ENCODE results near the gene TAF11L3. TPM values are rescaled to one million over a fixed set of nuclear protein-coding genes. Genes with fewer than 3 reads are reported as not detected.
"Not testable (repeated sequence)": the region's sequence is repeated elsewhere in the genome, so short reads cannot be mapped to it uniquely, and the experiment has no call there.

The TAF11L3 gene
- not detected in 2 replicates for total RNA-seq (2014; rRNA removed; shearing (Covaris generic))

GRCh38 chr5:17518067-17518466 is at the start of gene TAF11L3:
Gene TAF11L3 (plus strand): TSS chr5:17518367.
- DNase-seq (ENCODE audit: low spot score); in situ Hi-C loops (cut with HindIII; ENCODE audit: low sequenced_read_pairs): not testable (repeated sequence)

- DNase-seq (ENCODE audit: low spot score), result no peak
- in situ Hi-C loops (cut with HindIII; ENCODE audit: low sequenced_read_pairs), result no loop called here
Measured at GRCh38 chr5:17470064-17470463, 48.1 kb upstream of the TAF11L3 start.

- DNase-seq (ENCODE audit: low spot score); in situ Hi-C loops (cut with HindIII; ENCODE audit: low sequenced_read_pairs): not testable (repeated sequence)
Measured at GRCh38 chr5:17475064-17475463, 43.1 kb upstream of the TAF11L3 start.

GRCh38 chr5:17477043-17477442 is 41.1 kb upstream of the TAF11L3 start:
- no peak for DNase-seq (ENCODE audit: low spot score)
- in situ Hi-C loops (cut with HindIII; ENCODE audit: low sequenced_read_pairs), result no loop called here

- no peak for DNase-seq (ENCODE audit: low spot score)
- in situ Hi-C loops (cut with HindIII; ENCODE audit: low sequenced_read_pairs), result no loop called here
Measured at GRCh38 chr5:17477573-17478265, 40.4 kb upstream of the TAF11L3 start.

GRCh38 chr5:17481378-17481777 is 36.8 kb upstream of the TAF11L3 start:
- DNase-seq (ENCODE audit: low spot score), result no peak
- in situ Hi-C loops (cut with HindIII; ENCODE audit: low sequenced_read_pairs), result no loop called here

- no peak for DNase-seq (ENCODE audit: low spot score)
- in situ Hi-C loops (cut with HindIII; ENCODE audit: low sequenced_read_pairs), result no loop called here
Measured at GRCh38 chr5:17482790-17483189, 35.4 kb upstream of the TAF11L3 start.

GRCh38 chr5:17486464-17487173 is 31.5 kb upstream of the TAF11L3 start:
- DNase-seq (ENCODE audit: low spot score); in situ Hi-C loops (cut with HindIII; ENCODE audit: low sequenced_read_pairs): not testable (repeated sequence)

GRCh38 chr5:17487174-17487512 is 31.0 kb upstream of the TAF11L3 start:
- in situ Hi-C loops (cut with HindIII; ENCODE audit: low sequenced_read_pairs), result no loop called here

GRCh38 chr5:17491257-17491656 is 26.9 kb upstream of the TAF11L3 start:
- DNase-seq (ENCODE audit: low spot score); in situ Hi-C loops (cut with HindIII; ENCODE audit: low sequenced_read_pairs): not testable (repeated sequence)

More at GRCh38 chr5:17487174-17487512, 31.0 kb upstream of the TAF11L3 start:
- DNase-seq (ENCODE audit: low spot score), result no peak

- in situ Hi-C loops (cut with HindIII; ENCODE audit: low sequenced_read_pairs), result no loop called here
- no peak for DNase-seq (ENCODE audit: low spot score)
Measured at GRCh38 chr5:17492770-17493169, 25.4 kb upstream of the TAF11L3 start.

- DNase-seq (ENCODE audit: low spot score), result no peak
Measured at GRCh38 chr5:17497446-17497845, 20.7 kb upstream of the TAF11L3 start.

GRCh38 chr5:17497931-17498330 is 20.2 kb upstream of the TAF11L3 start, which contains the start of gene TAF11L2:
Gene TAF11L2 (plus strand): TSS chr5:17498231.
- DNase-seq (ENCODE audit: low spot score); in situ Hi-C loops (cut with HindIII; ENCODE audit: low sequenced_read_pairs): not testable (repeated sequence)

More at GRCh38 chr5:17497446-17497845, 20.7 kb upstream of the TAF11L3 start:
- in situ Hi-C loops (cut with HindIII; ENCODE audit: low sequenced_read_pairs), result no loop called here

GRCh38 chr5:17511775-17512325 is 6.3 kb upstream of the TAF11L3 start:
- DNase-seq (ENCODE audit: low spot score), result no peak
- in situ Hi-C loops (cut with HindIII; ENCODE audit: low sequenced_read_pairs), result no loop called here

GRCh38 chr5:17517526-17517925 is 641 bp upstream of the TAF11L3 start:
- DNase-seq (ENCODE audit: low spot score); in situ Hi-C loops (cut with HindIII; ENCODE audit: low sequenced_read_pairs): not testable (repeated sequence)

- DNase-seq (ENCODE audit: low spot score); in situ Hi-C loops (cut with HindIII; ENCODE audit: low sequenced_read_pairs): not testable (repeated sequence)
Measured at GRCh38 chr5:17519508-17519907, 1.3 kb downstream of the TAF11L3 start.

GRCh38 chr5:17521501-17521900 is 3.3 kb downstream of the TAF11L3 start, which contains the start of gene TAF11L4:
Gene TAF11L4 (plus strand): TSS chr5:17521801.
- in situ Hi-C loops (cut with HindIII; ENCODE audit: low sequenced_read_pairs), result not testable (repeated sequence)

GRCh38 chr5:17524935-17525334 is 6.8 kb downstream of the TAF11L3 start, which contains the start of gene TAF11L5:
Gene TAF11L5 (plus strand): TSS chr5:17525235.
- DNase-seq (ENCODE audit: low spot score); in situ Hi-C loops (cut with HindIII; ENCODE audit: low sequenced_read_pairs): not testable (repeated sequence)

More at GRCh38 chr5:17521501-17521900, 3.3 kb downstream of the TAF11L3 start, which contains the start of gene TAF11L4:
- not testable (repeated sequence) for DNase-seq (ENCODE audit: low spot score)

- in situ Hi-C loops (cut with HindIII; ENCODE audit: low sequenced_read_pairs); DNase-seq (ENCODE audit: low spot score): not testable (repeated sequence)
Measured at GRCh38 chr5:17526504-17526903, 8.3 kb downstream of the TAF11L3 start.

- DNase-seq (ENCODE audit: low spot score); in situ Hi-C loops (cut with HindIII; ENCODE audit: low sequenced_read_pairs): not testable (repeated sequence)
Measured at GRCh38 chr5:17528369-17528768, 10.2 kb downstream of the TAF11L3 start, which contains the start of gene TAF11L6. Gene TAF11L6 (plus strand): TSS chr5:17528669.

Data from G401 (cell line).